T-helper 17 cell (primary cell): ENCODE data around the gene SETDB2. TPM values are rescaled to one million over a fixed set of nuclear protein-coding genes. Genes with fewer than 3 reads are reported as not detected.

Experiments used
- ATAC-seq: fragments of 150-1000 bp; cut with Tn5 transposase; 2 replicates; pipeline ENCODE4 v1.10.0; 2021; ENCODE audit warnings: mild to moderate bottlenecking, moderate library complexity
- DNase-seq, 3 donors: peaks; one replicate each; pipeline versions ENCODE4 v3.0.0 to v3.0.0-alpha.2; 2020 to 2021
- H3K9me3 ChIP-seq: one replicate; pipeline ENCODE4 v1.7.0; 2013; ENCODE audit warnings: low read length, mild to moderate bottlenecking; ENCODE audit not compliant: control insufficient read depth, poor library complexity, severe bottlenecking
- H3K27ac Mint-ChIP-seq: one replicate; pipeline ENCODE4 v1.8.0; 2022; ENCODE audit warnings: mild to moderate bottlenecking, moderate library complexity, mixed read lengths
- H3K27me3 Mint-ChIP-seq: one replicate; pipeline ENCODE4 v1.8.0; 2022; ENCODE audit warnings: mixed read lengths
- H3K36me3 Mint-ChIP-seq: one replicate; pipeline ENCODE4 v1.8.0; 2022; ENCODE audit warnings: low read depth, mixed read lengths
- H3K4me1 Mint-ChIP-seq: one replicate; pipeline ENCODE4 v1.8.0; 2022; ENCODE audit warnings: mild to moderate bottlenecking, mixed read lengths
- H3K4me3 Mint-ChIP-seq: one replicate; pipeline ENCODE4 v1.8.0; 2022; ENCODE audit warnings: mild to moderate bottlenecking, moderate library complexity, mixed read lengths
- total RNA-seq, 4 donors: library from RNA in 2 of 4; stranded (reverse) in 2 of 4; gene quantifications; one replicate each; pipeline ENCODE4 v1.2.3 and lab custom pipeline; 2022 to 2026

Gene SETDB2, protein sequence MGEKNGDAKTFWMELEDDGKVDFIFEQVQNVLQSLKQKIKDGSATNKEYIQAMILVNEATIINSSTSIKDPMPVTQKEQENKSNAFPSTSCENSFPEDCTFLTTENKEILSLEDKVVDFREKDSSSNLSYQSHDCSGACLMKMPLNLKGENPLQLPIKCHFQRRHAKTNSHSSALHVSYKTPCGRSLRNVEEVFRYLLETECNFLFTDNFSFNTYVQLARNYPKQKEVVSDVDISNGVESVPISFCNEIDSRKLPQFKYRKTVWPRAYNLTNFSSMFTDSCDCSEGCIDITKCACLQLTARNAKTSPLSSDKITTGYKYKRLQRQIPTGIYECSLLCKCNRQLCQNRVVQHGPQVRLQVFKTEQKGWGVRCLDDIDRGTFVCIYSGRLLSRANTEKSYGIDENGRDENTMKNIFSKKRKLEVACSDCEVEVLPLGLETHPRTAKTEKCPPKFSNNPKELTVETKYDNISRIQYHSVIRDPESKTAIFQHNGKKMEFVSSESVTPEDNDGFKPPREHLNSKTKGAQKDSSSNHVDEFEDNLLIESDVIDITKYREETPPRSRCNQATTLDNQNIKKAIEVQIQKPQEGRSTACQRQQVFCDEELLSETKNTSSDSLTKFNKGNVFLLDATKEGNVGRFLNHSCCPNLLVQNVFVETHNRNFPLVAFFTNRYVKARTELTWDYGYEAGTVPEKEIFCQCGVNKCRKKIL
- 10 to 100 TPM; 15.9 to 17.9 TPM for total RNA-seq
- 81.6 to 89.0 reads per million in 2 donors for total RNA-seq (lab: John Stamatoyannopoulos, UW)

DNA sequence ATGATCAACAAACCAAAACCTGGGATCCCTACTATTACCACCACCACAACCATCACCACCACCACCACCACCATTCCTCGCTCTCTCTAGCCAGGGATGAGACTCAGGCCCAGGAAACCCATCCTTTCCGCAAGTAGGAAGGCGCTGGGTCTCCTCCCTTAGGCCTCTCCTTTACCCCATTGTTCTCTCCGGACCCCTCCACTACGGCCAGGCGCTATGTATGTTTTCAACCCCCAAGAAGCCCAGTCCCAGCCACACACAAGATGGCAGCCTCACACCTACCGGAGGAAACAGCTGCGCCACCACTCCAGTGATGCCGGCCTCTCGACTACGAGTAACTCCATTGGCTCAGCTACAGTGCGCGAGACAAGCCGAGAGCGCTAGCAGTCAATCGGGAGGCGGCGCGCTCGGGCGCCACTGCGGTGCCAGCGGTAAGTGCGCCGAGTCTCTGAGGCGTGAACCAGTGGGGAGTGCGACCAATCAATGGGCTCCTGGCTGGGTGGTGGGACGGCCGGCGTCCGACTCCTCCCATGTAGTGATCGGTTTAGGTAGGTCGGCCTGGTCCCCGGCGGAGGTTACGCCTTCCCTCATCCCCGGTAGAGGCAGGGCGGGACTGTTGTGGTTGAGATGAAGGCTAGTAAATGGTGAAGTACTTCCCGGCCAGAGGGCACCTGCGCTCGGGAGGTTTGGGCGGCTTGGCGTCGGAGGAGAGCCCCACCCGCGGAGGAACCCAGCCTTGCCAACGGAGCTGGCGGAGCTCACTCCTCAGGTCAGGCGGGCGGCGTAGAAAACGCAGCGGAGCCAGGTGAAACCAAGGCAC lies at the start of gene SETDB2, which contains the start of gene CAB39L:
Gene SETDB2, plus strand, starts transcription at position 571 of the 820 bp plus-strand sequence. CDS start 7,620 bp downstream, outside the sequence.
Gene CAB39L, minus strand, starts transcription at position 361 of the 820 bp plus-strand sequence. CDS start 61,154 bp downstream, outside the sequence.
- Mint-ChIP-seq H3K4me1 (peaks cover 21% of the 10 kb centered on the region), H3K27me3 (no peaks in the 10 kb centered on the region)
- H3K9me3 ChIP-seq = no peaks in the 10 kb centered on the region

DNA sequence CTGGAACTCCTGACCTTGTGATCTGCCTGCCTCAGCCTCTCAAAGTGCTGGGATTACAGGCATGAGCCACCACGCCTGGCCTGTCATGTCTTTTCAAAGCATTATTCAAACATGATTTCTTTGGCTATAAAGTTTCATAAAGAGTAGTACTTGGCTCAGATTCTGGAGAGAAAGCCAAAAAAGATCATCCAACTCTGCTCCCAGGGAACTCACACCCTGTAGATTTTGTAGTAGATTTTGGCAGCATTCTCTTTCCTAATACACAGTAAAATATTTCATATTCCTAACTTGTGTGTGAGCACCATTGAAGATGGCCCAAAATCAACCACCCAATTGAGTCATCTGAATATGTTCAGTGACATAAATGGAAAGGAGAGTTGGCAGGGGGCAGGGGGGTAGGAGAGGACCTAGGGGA lies 48.6 kb upstream of the SETDB2 start:
- no peak for DNase-seq
- no peaks in the 10 kb centered on the region for H3K27me3 Mint-ChIP-seq
- ATAC-seq = no peak
- no peaks in the 10 kb centered on the region for H3K36me3 Mint-ChIP-seq
- no peak overlapping the region for H3K27ac Mint-ChIP-seq
- H3K9me3 ChIP-seq = no peaks in the 10 kb centered on the region
- no peaks in the 10 kb centered on the region for H3K4me1 Mint-ChIP-seq
- no peak overlapping the region for H3K4me3 Mint-ChIP-seq

More for the DNA sequence above, at the start of gene SETDB2, which contains the start of gene CAB39L:
- Mint-ChIP-seq H3K4me3 (peak within 1 kb of the TSS; percentile 86), H3K36me3 (no peaks in the 10 kb centered on the region), H3K27ac (peak within 1 kb of the TSS; percentile 83)
- DNase-seq (peak; percentile 96 to 99 (median 97)), ATAC-seq (peak; percentile 92)

DNA sequence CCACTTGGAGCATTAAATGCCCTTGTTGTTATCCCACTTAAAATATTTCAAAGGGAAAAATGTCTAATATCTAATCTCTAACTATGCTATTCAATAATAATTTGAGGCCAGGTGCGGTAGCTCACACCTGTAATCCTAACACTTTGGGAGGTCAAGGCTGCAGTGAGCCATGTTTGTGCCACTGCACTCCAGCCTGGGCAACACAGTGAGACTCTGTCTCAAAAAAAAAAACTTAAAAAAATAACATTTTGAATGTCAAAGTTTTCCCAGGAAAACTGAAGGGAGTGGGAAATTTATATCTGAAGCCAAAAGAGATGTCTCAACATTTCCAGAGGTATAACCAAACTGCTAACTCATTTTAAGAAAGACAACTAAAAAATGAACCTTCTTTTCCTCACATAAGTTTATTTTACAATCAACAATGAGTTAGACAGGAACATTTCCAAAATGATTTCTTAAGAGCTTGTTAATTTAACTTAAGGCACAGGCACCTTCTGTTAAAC lies 48.1 kb upstream of the SETDB2 start:
- no peaks in the 10 kb centered on the region for H3K9me3 ChIP-seq
- H3K27ac Mint-ChIP-seq = no peak overlapping the region
- no peak for ATAC-seq
- no peaks in the 10 kb centered on the region for H3K36me3 Mint-ChIP-seq
- no peaks in the 10 kb centered on the region for H3K4me1 Mint-ChIP-seq
- no peak overlapping the region for H3K4me3 Mint-ChIP-seq
- H3K27me3 Mint-ChIP-seq = no peaks in the 10 kb centered on the region
- DNase-seq = no peak

DNA sequence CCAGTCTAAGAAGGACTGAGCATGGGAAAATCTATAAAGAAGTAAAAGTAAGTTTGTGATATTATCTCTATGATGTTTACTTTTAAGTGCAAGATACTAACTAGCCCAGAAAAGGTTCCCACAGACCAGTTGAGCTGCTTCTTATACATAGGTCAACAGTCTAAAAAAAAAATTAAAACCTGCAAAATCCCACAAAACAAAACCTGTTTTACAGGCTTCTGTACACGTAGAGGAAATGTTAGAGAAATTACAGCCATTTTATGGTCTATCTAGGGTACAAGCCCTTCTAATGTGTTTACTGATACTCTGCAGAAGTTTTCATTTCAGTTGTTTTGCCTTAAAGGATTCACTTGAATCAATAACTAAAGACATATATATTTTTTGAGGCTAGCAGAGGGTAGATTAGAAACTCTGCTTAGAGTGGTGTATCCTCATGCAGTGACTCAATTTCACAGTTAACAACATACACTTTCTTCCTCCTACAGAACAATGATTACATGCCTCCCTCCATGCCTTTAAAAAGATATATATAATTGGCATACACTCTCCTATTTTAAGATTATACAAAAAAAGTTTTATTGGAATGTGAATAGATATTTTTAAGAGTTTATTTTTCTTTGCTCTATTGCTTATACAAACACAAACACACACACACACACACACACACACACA lies 44.1 kb upstream of the SETDB2 start:
- ATAC-seq = no peak
- no peaks in the 10 kb centered on the region for H3K4me1 Mint-ChIP-seq

DNA sequence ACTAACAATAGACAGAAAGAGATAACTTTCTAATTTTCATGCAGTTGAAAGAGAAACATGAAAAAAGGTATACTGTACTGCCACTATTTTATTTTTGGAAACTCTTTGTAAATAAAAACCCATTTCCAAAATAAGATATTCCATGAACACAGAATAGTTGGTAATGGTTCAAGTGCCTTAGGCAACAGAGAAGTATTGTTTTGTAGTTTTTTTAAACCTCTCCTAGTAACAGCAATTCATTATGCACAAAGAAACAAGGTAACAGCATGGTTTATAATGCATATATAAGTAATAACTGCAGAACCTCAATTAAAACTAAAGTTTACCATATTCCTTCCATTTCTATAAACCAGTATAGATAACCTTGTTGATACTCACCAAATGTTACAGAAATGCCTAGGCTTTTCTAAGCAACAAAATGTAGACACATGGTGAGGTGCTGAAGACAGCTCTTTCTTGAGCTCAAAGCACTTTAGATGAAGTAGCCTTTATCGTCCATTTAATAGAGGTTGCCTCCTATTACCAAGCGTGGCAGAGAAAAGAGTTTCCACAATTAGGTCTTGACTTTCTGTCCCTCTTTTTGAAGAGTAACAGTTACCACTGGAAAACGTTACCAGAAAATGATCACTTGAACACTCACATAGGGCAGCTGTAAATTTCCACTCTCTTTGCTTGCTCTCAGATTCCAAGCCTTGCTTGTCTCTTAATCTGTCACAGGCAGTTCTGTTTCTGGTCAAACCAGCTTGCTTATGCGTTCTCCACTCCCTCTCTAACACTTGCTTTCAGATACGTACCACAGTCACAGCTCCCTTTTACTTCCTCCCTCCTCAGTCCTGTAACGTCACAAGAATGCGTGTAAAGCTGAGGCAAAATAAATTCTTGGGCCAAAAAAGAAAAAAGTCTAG lies 43.1 kb upstream of the SETDB2 start:
- Mint-ChIP-seq H3K4me1 (no peaks in the 10 kb centered on the region), H3K4me3 (no peak overlapping the region), H3K27ac (no peak overlapping the region)

More for the DNA sequence above, 44.1 kb upstream of the SETDB2 start:
- Mint-ChIP-seq H3K36me3 (no peaks in the 10 kb centered on the region), H3K27ac (no peak overlapping the region), H3K27me3 (no peaks in the 10 kb centered on the region), H3K4me3 (no peak overlapping the region)
- H3K9me3 ChIP-seq = peaks cover 4% of the 10 kb centered on the region
- DNase-seq = no peak

DNA sequence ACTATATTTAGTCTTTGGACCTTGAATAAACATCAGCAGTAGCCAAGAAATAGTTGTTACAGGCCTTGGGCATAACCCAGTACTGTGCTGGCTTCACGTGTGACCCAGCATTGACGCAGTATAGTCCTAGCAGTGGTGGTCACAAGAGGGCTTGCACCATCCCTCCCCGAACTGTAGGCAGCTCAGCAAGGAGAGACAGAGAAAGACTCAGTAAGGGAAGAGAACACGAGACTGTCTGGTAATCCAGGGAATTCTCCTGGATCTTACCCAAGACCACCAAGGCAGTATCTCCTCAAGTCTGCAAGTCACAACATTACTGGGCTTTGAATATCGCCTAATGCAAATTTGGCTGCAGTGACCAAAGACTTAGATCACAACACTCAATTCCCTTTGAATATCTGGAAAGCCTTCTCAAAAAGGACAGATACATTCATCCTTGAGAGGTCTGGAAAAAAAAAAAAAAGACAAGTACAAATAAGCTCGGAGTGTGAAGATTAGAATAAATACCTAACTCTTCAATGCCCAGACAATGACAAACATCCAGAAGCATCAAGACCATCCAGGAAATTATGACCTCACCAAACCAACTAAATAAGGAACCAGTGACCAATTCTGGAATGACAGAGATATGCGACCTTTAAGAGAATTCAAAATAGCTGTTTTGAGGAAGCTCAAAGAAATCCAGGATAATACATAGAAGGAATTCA lies 39.9 kb upstream of the SETDB2 start:
- no peak for DNase-seq
- ATAC-seq = no peak

More for the DNA sequence above, 43.1 kb upstream of the SETDB2 start:
- Mint-ChIP-seq H3K36me3 (no peaks in the 10 kb centered on the region), H3K27me3 (no peaks in the 10 kb centered on the region)
- H3K9me3 ChIP-seq = peaks cover 4% of the 10 kb centered on the region
- no peak for DNase-seq
- no peak for ATAC-seq

DNA sequence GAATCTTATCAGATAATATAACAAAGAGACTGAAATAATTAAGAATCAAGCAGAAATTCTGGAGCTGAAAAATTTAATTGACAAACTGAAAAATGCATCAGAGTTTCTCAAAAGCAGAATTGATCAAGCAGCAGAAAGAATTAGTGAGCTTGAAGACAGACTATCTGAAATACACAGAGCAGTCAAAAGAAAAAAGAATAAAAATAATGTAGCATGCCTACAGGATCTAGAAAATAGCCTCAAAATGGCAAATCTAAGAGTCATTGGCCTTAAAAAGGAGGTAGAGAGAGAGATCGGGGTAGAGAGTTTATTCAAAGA lies 39.4 kb upstream of the SETDB2 start:
- peaks cover 4% of the 10 kb centered on the region for H3K9me3 ChIP-seq
- Mint-ChIP-seq H3K4me1 (no peaks in the 10 kb centered on the region), H3K27me3 (no peaks in the 10 kb centered on the region), H3K27ac (no peak overlapping the region), H3K36me3 (peaks cover 2% of the 10 kb centered on the region), H3K4me3 (no peak overlapping the region)
- no peak for DNase-seq
- no peak for ATAC-seq

More for the DNA sequence above, 39.9 kb upstream of the SETDB2 start:
- Mint-ChIP-seq H3K4me3 (no peak overlapping the region), H3K36me3 (peaks cover 2% of the 10 kb centered on the region), H3K27me3 (no peaks in the 10 kb centered on the region), H3K27ac (no peak overlapping the region), H3K4me1 (no peaks in the 10 kb centered on the region)
- H3K9me3 ChIP-seq = peaks cover 4% of the 10 kb centered on the region

DNA sequence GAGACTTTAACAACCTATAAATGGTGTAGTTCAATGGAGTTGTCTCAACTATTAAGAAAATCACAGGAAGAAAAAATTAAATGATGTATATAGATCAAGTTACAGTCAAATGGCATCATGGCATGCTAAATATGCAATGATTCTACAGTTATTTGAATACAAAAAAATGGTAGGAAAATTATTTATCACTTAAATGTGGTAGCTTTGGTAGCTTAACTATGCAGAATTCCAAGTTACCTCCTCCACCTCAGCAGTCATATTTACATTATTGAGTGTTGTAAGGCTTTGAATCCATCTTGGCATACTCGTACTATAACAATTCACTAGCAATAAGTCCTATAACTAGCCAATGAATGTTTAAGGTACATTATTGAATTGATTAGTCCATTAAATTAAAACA lies 37.0 kb upstream of the SETDB2 start:
- no peaks in the 10 kb centered on the region for H3K27me3 Mint-ChIP-seq
- no peak for DNase-seq
- H3K9me3 ChIP-seq = peaks cover 4% of the 10 kb centered on the region
- peaks cover 2% of the 10 kb centered on the region for H3K36me3 Mint-ChIP-seq
- H3K4me3 Mint-ChIP-seq = no peak overlapping the region
- no peak overlapping the region for H3K27ac Mint-ChIP-seq
- ATAC-seq = no peak
- H3K4me1 Mint-ChIP-seq = no peaks in the 10 kb centered on the region

DNA sequence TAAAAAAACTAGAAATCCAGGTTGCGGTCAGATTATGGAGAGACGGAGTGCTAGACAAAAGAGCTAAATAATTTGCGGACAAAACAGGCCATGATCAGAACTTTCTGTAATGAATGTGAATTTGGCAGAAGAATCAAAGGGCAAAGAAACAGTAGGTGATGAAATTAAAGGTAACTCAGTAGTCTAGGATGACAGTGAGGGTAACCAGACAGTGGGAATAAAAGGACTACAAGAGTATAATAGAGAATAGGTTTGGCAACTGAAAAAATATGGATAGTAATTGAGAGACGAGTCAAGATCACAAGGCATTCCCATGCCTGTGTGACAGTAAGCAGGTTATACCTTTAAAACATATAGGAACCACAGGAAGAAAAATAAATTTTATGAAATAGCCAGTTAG lies 36.1 kb upstream of the SETDB2 start:
- H3K4me1 Mint-ChIP-seq = no peaks in the 10 kb centered on the region
- DNase-seq (no peak), ATAC-seq (no peak)
- no peaks in the 10 kb centered on the region for H3K27me3 Mint-ChIP-seq
- H3K36me3 Mint-ChIP-seq = peaks cover 2% of the 10 kb centered on the region
- no peak overlapping the region for H3K27ac Mint-ChIP-seq
- H3K9me3 ChIP-seq = peaks cover 4% of the 10 kb centered on the region
- no peak overlapping the region for H3K4me3 Mint-ChIP-seq

DNA sequence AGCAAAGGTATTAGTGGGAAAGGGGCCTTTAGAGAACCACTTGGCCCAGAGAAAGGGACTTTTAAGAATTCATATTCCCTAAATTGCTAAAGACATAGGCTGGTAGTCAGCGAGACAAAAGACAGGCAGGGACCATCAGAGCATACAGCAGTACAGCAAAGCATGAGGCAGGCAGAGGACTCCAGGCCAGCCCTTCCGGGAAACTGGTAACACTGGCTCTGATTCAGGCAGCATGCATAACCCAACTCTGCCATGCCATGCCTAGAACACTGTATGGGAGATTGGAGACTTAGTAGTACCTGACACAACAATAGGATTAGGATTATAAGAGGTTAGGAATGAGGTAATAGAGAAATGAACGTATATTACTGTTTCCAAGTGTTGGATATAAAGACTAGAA lies 35.1 kb upstream of the SETDB2 start:
- peaks cover 4% of the 10 kb centered on the region for H3K9me3 ChIP-seq
- Mint-ChIP-seq H3K36me3 (peaks cover 6% of the 10 kb centered on the region), H3K27ac (no peak overlapping the region), H3K27me3 (no peaks in the 10 kb centered on the region), H3K4me1 (peaks cover 2% of the 10 kb centered on the region), H3K4me3 (no peak overlapping the region)
- ATAC-seq = no peak
- DNase-seq = no peak

DNA sequence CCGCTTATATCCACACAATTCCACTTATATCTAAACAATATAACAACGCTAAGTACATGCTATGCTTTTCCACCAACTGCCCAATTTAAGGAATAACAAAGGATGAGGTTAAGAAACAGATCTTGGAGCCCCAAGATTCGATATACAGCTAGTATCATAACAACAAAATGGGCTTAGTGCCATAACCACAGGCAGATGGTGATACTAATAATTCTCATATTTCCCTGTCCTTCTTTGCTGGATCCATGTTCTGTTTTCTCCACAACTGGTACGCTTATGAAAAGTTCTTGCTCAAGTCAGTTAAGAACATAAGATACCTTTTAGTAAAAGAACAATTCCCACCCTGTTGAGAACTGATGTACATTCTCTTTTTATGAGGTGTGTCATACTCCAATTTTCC lies 34.1 kb upstream of the SETDB2 start:
- Mint-ChIP-seq H3K36me3 (peaks cover 6% of the 10 kb centered on the region), H3K27ac (no peak overlapping the region), H3K4me1 (peaks cover 2% of the 10 kb centered on the region), H3K27me3 (no peaks in the 10 kb centered on the region), H3K4me3 (no peak overlapping the region)
- no peak for ATAC-seq
- DNase-seq = no peak
- H3K9me3 ChIP-seq = no peaks in the 10 kb centered on the region
